ENCODE results near the gene XRN2.

XRN2 gene

GRCh38 chr20:21432911-21433310 lies 129.8 kb downstream of the XRN2 start:
- DNase-seq (ENCODE audit: low spot score) = no peak

- DNase-seq (ENCODE audit: low spot score) = no peak
These were observed 130.3 kb downstream of the XRN2 start for GRCh38 chr20:21433329-21433890.

- no peak for DNase-seq (ENCODE audit: low spot score)
These were observed 132.4 kb downstream of the XRN2 start for GRCh38 chr20:21435576-21435975.

- DNase-seq (ENCODE audit: low spot score) = no peak
These were observed 133.1 kb downstream of the XRN2 start for GRCh38 chr20:21436205-21436604.

DNA sequence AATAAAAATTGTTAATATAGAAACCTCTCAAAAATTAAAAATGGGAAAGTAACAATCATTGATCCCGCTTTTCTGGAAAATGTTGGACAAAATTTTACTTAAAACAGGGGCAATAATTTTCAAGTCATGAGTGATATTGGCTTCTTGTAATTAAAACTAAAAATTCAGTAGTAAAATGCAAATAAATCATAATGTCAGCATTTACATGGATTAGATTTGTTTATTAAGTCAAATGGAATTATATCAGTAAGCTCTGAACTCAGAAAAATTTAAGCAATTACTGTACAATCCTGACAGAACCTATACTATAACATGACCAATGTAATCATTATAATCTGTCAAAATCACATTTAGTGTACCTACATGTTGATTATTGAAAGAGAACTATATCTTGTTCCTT lies 134.1 kb downstream of the XRN2 start:
- DNase-seq (ENCODE audit: low spot score) = no peak

DNA sequence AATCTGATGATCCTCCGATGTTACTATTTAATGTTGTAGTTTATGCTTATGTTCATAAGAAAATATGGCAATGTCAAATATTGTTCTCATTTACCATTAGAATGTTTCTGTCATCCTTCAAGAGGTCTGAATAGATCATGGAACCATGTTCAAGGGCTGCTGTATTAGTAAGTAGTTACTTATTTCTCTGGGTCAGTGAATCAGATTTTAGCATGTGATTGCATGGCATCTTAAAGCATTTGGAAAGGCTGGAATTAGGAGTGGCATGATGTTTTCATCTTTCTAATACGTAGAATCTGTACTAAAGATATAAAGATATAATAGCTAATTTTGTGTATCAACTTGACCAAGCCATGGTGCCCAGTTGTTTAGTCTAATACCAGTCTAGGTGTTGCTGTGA lies 134.7 kb downstream of the XRN2 start:
- DNase-seq (ENCODE audit: low spot score) = no peak
